AG09309 (cell line): ENCODE results near the gene HDAC7.

Experiments
- DNase-seq: peaks from one replicate; pipeline ENCODE4 v3.0.0-alpha.2; 2010; ENCODE audit warnings: low read depth
- H3K4me3 ChIP-seq: 2 replicates; pipeline ENCODE4 v1.5.1; 2011; ENCODE audit warnings: mild to moderate bottlenecking, low read depth, low read length, moderate library complexity; ENCODE audit not compliant: control insufficient read depth
- TF ChIP-seq, protein P1 (sequence below): IDR thresholded peaks from 2 replicates; pipeline ENCODE4 v1.5.1; 2011; ENCODE audit warnings: mild to moderate bottlenecking, low read depth, low read length, inconsistent platforms; ENCODE audit not compliant: insufficient read depth, control insufficient read depth; ENCODE audit errors: missing control alignments

HDAC7 gene

DNA sequence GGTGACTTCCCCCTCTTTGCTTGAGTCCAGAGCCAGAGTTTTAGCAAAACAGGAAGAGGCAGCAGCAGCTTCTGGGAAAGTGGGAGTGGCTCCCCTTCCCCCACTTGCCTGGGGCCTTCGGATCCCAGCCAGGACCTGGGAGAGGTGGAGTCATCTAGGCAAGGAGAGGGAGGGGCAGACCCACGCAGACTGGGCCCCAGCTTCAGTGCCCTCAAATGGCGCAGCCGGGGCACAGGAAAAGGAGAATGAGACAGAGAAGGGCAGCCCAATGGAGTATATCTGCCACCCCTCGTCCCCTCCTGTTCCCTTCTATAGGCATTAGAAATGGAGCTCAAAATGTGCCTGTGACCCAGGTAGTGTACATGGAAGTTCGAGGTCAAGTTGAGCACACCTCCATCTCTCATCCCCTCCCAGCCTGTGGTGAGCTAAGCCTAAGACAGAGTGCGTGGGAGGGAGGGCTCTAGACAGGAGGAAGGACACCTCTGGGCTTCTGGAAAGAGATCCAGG, 9.3 kb upstream of the HDAC7 start:
- no peak overlapping the region for H3K4me3 ChIP-seq
- TF ChIP-seq, protein P1, sequence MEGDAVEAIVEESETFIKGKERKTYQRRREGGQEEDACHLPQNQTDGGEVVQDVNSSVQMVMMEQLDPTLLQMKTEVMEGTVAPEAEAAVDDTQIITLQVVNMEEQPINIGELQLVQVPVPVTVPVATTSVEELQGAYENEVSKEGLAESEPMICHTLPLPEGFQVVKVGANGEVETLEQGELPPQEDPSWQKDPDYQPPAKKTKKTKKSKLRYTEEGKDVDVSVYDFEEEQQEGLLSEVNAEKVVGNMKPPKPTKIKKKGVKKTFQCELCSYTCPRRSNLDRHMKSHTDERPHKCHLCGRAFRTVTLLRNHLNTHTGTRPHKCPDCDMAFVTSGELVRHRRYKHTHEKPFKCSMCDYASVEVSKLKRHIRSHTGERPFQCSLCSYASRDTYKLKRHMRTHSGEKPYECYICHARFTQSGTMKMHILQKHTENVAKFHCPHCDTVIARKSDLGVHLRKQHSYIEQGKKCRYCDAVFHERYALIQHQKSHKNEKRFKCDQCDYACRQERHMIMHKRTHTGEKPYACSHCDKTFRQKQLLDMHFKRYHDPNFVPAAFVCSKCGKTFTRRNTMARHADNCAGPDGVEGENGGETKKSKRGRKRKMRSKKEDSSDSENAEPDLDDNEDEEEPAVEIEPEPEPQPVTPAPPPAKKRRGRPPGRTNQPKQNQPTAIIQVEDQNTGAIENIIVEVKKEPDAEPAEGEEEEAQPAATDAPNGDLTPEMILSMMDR = no peak
- DNase-seq = no peak

DNA sequence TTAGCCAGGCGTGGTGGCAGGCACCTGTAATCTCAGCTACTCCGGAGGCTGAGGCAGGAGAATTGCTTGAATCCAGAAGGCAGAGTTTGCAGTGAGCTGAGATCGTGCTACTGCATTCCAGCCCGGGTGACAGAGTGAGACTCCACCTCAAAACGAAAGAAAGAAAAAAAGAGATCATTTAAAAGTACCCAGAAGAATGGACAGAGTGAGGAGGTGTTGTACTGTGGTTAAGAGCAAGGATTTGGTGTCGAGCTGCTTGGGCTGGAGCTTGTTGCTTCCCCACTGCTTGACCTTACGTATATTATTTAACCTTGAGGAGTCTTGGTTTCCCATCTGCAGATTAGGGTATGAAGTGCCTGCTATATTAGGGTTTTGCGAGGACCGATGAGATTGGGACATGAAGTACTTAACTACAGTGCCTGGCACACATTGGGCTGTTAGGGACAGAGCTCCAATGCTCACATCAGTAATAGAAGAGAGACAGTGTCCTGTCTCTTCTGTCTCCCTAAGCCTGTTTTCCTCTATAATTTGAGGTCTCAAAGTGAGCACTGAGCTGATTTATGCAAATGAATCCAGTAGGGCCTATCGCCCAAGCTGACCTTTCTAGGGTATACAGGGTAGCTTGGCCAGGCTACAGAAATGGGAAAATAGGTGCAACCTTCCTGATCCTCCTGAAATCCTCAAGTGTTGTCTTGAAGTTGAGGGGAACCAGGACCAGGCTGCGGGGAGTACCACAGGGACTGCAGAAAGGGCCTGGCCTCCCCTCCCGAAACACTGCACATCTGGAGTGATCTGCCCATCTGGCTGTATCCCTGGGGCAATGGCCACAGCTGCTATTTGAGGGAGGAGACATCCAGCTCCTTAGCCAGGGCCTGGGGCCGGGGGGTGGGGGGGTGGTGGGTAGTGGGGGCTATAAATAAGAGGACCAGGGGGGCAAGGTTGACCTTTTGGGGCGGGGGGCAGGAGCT, 8.6 kb upstream of the HDAC7 start:
- TF ChIP-seq, protein P1 = no peak
- no peak for DNase-seq
- no peak overlapping the region for H3K4me3 ChIP-seq

DNA sequence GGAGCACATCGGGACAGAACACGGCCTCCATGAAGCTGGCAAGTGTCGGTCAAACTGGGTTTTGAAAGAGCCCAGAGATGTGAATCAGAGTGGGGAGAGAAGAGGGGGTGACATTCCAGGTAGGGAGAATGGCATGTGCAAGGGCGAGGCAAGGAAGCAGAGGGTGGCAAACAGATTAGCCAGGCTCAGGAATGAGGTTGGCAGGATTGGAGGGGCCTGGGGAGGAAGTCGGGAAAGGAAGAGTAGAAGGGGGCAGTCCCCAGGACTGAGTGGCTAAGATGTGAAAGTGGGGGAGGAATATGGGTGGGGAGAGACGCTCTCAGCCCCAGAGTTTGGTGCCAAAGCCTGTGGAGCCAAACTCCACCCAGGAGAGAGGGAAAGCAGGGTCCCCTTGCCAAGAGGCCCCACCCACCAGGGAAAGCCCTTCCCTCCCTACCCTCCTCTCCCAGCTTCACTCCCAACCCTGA, 5.5 kb upstream of the HDAC7 start:
- no peak overlapping the region for H3K4me3 ChIP-seq
- DNase-seq = no peak
- TF ChIP-seq, protein P1 = no peak

DNA sequence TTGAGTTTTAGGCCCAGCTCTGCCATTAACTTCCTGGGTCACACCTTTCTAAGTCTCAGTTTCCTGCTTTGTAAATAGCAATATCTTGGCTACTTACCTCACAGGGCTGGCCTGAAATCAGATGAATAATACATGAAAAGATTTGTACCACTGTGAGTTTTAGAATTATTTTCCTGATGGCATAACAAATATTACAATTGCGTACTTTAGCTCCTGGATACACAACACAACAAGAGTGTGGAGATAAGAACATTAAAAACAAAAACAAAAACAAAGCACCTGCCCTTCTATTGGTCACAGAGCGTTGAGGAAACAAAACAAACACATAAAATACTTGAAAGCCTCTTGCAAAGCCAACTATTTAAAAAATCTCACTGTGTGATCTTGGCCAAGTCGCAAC, 4.9 kb upstream of the HDAC7 start:
- no peak overlapping the region for H3K4me3 ChIP-seq
- no peak for DNase-seq
- TF ChIP-seq, protein P1 = no peak

DNA sequence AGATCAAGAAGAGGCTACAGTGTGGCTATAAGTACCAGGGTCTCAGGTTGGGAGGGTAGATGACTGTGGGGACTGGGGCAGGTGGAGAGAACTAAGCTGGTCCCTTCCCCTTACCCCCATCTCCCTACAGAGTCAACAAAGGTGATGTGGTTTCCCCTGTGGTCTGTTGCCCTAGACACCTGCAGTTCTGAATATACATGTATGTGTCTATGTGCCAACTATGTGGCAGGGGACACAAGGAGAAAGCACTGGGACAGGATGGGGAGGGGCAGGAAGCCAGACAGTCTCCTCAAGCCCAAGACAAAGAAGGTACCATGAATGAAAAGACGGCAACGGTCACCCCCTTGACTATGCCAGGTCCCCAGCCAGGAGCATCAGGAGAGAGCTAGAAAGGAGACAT, 4.5 kb upstream of the HDAC7 start:
- no peak for DNase-seq
- TF ChIP-seq, protein P1 = no peak
- H3K4me3 ChIP-seq = no peak overlapping the region

DNA sequence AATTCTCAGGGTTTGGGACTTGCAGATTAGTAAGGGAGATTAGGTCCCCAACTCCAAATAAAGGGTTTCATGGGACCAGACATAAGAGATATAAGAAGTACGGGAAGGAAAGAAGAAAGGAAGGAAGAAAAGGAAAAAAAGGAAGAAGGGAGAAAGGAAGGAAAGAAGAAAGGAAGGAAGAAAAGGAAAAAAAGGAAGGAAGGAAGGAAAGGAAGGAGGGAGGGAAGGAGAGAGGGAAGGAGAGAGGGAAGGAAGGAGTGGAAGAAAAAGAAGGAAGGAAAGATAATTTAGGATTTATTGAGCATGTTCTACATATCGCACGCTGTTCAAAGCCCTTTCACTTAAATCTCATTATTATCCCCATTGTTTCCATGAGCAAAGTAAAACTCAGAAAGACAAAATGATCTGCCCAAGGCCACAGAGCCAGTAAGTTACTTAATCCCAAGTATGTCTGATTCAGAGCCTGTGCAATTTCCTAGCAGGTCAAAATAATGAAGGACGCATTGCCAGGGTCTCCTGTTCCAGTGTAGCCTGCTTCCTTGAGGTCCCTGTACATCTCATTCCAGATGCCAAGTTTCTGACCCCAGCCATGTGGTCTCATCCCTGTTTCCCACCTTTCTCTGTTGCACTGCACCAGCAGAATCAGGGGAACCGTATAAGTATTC, 3.9 kb upstream of the HDAC7 start:
- no peak for DNase-seq
- no peak overlapping the region for H3K4me3 ChIP-seq
- TF ChIP-seq, protein P1 = no peak
